Measurements from ENCODE around the gene PROZ. TPM values are rescaled to one million over a fixed set of nuclear protein-coding genes. Genes with fewer than 3 reads are reported as not detected.

The PROZ gene
- total and polyA plus RNA-seq, 9 of the 15 experiments (the other 6 are each of a cell fraction or from before 2014, with no cell fraction given), result not detected

DNA sequence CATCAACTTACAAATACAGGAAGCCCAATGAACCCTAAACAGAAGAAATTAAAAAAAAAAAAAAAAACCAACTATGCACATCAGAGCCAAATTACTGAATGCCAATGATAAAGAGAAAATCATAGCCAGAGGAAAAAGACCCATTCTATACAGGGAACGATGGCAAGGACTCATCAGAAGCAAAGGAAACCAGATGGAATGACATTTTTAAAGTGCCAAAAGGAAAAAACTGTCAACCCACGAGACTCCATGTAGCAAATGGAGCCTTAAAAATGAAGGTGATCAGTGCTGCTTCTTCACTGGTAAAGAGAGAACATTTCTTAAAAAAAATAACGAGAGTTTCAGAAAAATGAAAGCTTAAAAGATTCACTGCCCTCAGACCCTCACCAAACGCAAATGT, 31.7 kb downstream of the PROZ start:
- H3K27me3 ChIP-seq (ENCODE audit: control insufficient read depth in 2 of 2, insufficient read depth in 2 of 2, low read length in 2 of 2), result no peaks in the 10 kb centered on the region
- H3K9me3 ChIP-seq (replicated peaks; ENCODE audit: control insufficient read depth, insufficient read depth, low read depth, low read length), result no peaks in the 10 kb centered on the region
- H3K4me3 ChIP-seq, result no peak overlapping the region
- no peaks in the 10 kb centered on the region for H3K9me1 ChIP-seq (ENCODE audit: control insufficient read depth, insufficient read depth, low read length)
- H4K20me1 ChIP-seq (replicated peaks; ENCODE audit: control insufficient read depth, insufficient read depth, low read length), result peaks cover 4% of the 10 kb centered on the region; the same call in 1 of the 2 replicates
- 87% methylated on average over 4 of the region's 4 CpGs for WGBS (ENCODE audit: insufficient coverage, low coverage, missing lambda C conversion rate)
- peaks cover 88% of the 10 kb centered on the region; the same call in 2 of the 3 replicates for H3K36me3 ChIP-seq (ENCODE audit: control insufficient read depth, insufficient read depth, low read length)
- peaks cover 9% of the 10 kb centered on the region; the same call in 2 of the 3 replicates for H3K79me2 ChIP-seq (ENCODE audit: control insufficient read depth, insufficient read depth, low read length)
- POLR2A ChIA-PET, result interaction anchor here (0.9 kb wide), 1 partner anchor 14 kb away, joined by 3 read pairs; no protein-coding TSS in a partner anchor
- no TSS peak for BruUV-seq (replicated peaks)
- TF ChIP-seq, protein P1, sequence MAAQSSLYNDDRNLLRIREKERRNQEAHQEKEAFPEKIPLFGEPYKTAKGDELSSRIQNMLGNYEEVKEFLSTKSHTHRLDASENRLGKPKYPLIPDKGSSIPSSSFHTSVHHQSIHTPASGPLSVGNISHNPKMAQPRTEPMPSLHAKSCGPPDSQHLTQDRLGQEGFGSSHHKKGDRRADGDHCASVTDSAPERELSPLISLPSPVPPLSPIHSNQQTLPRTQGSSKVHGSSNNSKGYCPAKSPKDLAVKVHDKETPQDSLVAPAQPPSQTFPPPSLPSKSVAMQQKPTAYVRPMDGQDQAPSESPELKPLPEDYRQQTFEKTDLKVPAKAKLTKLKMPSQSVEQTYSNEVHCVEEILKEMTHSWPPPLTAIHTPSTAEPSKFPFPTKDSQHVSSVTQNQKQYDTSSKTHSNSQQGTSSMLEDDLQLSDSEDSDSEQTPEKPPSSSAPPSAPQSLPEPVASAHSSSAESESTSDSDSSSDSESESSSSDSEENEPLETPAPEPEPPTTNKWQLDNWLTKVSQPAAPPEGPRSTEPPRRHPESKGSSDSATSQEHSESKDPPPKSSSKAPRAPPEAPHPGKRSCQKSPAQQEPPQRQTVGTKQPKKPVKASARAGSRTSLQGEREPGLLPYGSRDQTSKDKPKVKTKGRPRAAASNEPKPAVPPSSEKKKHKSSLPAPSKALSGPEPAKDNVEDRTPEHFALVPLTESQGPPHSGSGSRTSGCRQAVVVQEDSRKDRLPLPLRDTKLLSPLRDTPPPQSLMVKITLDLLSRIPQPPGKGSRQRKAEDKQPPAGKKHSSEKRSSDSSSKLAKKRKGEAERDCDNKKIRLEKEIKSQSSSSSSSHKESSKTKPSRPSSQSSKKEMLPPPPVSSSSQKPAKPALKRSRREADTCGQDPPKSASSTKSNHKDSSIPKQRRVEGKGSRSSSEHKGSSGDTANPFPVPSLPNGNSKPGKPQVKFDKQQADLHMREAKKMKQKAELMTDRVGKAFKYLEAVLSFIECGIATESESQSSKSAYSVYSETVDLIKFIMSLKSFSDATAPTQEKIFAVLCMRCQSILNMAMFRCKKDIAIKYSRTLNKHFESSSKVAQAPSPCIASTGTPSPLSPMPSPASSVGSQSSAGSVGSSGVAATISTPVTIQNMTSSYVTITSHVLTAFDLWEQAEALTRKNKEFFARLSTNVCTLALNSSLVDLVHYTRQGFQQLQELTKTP (IDR thresholded peaks at IDR 0.05; ENCODE audit: low read depth in 1 of 2, partially characterized antibody in 2 of 2), result no peak
- TF ChIP-seq, protein P2, sequence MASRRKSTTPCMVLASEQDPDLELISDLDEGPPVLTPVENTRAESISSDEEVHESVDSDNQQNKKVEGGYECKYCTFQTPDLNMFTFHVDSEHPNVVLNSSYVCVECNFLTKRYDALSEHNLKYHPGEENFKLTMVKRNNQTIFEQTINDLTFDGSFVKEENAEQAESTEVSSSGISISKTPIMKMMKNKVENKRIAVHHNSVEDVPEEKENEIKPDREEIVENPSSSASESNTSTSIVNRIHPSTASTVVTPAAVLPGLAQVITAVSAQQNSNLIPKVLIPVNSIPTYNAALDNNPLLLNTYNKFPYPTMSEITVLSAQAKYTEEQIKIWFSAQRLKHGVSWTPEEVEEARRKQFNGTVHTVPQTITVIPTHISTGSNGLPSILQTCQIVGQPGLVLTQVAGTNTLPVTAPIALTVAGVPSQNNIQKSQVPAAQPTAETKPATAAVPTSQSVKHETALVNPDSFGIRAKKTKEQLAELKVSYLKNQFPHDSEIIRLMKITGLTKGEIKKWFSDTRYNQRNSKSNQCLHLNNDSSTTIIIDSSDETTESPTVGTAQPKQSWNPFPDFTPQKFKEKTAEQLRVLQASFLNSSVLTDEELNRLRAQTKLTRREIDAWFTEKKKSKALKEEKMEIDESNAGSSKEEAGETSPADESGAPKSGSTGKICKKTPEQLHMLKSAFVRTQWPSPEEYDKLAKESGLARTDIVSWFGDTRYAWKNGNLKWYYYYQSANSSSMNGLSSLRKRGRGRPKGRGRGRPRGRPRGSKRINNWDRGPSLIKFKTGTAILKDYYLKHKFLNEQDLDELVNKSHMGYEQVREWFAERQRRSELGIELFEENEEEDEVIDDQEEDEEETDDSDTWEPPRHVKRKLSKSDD (conservative IDR thresholded peaks at IDR 0.05; ENCODE audit: low read length), result no peak
- no peak for TF ChIP-seq PRPF4 (IDR thresholded peaks at IDR 0.05; ENCODE audit: insufficient read depth, low read depth, low read length, poor library complexity, severe bottlenecking)
- in situ Hi-C loops (cut with MboI), result no loop called here
- H3K4me2 ChIP-seq (ENCODE audit: insufficient read depth, low read length), result no peak overlapping the region
- H3K27ac ChIP-seq (ENCODE audit: extremely low read depth, low read depth, low read length), result no peak overlapping the region
- FAIRE-seq (no peak), DNase-seq (ENCODE audit: extremely low read depth in 1 of 4, low spot score in 3 of 4) (no peak), ATAC-seq (no peak)
- intact Hi-C loops (cut with micrococcal nuclease), result no loop called here
- H3K9ac ChIP-seq (ENCODE audit: insufficient read depth in 1 of 2, low read depth in 2 of 2, low read length in 2 of 2), result no peak overlapping the region
- CTCF ChIA-PET (ENCODE audit: low intra/inter-chr PET ratio), result no interaction called here
- H3K4me1 ChIP-seq (replicated peaks in 1 of 2; ENCODE audit: control insufficient read depth in 2 of 2, insufficient read depth in 2 of 2, low read length in 2 of 2), result no peaks in the 10 kb centered on the region; a peak in 1 of 5 replicates
- no peak overlapping the region for H2AFZ ChIP-seq (ENCODE audit: low read depth, low read length)

All from K562 (cell line).